HFFc6 (cell line): ENCODE results near the gene CLEC20A. TPM values are rescaled to one million over a fixed set of nuclear protein-coding genes. Genes with fewer than 3 reads are reported as not detected.

ENCODE experiments used
- DNase-seq: peaks from one replicate; pipeline ENCODE4 v3.0.0-alpha.2; 2018
- H3K27ac Mint-ChIP-seq: 2 replicates; pipeline ENCODE4 v1.8.0; 2020; ENCODE audit warnings: mild to moderate bottlenecking, mixed read lengths
- H3K27me3 Mint-ChIP-seq: 2 replicates; pipeline ENCODE4 v1.8.0; 2021; ENCODE audit warnings: mild to moderate bottlenecking, moderate library complexity, mixed read lengths; ENCODE audit not compliant: insufficient read depth
- H3K36me3 Mint-ChIP-seq: 2 replicates; pipeline ENCODE4 v1.8.0; 2021; ENCODE audit warnings: low read depth, mixed read lengths
- H3K4me1 Mint-ChIP-seq: 2 replicates; pipeline ENCODE4 v1.8.0; 2020; ENCODE audit warnings: low read depth, mixed read lengths
- H3K4me3 Mint-ChIP-seq: 2 replicates; pipeline ENCODE4 v1.8.0; 2020; ENCODE audit warnings: mild to moderate bottlenecking, moderate library complexity, mixed read lengths
- H3K9me3 Mint-ChIP-seq: 2 replicates; pipeline ENCODE4 v1.8.0; 2020; ENCODE audit warnings: mild to moderate bottlenecking, mixed read lengths
- total RNA-seq, 6 experiments: library from RNA; stranded (reverse); fragmentation: NEBNext Ultra II Directional; extraction: Animal tissue kit (Norgen Biotek cat#: 25700); gene quantifications; 2 replicates in 1 of 6; 3 replicates in 5 of 6; pipeline ENCODE4 v1.2.3, GENCODE V29; 2021
- TF ChIP-seq, protein P1 (sequence below): fragments of 200-600 bp; sonication (generic); IDR thresholded peaks from 2 replicates; pipeline ENCODE4 v1.5.0; 2021; ENCODE audit warnings: antibody characterized with exemption, mild to moderate bottlenecking

CLEC20A gene
- total RNA-seq, 6 experiments from 2014 or later = not detected

DNA sequence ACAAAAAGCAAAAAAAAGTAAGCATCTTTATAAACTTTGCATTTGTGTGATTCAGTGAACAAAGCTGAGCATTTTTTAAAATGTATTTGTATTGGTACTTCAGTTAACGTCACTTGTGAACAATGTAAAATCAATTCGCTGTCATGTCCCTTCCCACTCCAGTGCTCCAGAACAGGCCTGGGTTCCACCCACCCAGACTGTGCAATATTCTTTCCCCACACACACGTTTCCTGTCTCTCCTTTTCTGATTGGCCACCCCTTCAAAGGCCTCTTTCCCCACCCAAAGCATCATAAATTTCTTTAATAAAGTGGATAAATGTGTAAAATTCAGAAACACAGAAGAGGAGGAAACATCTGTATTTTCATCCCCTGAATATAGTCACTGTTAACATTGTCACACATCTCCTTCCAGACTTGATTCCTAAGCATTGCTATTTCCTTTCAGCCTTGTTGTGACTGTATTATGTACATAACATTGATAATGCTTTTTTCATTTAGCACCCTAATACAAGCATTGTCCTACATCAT lies 12.0 kb downstream of the CLEC20A start:
- H3K27ac Mint-ChIP-seq = no peak overlapping the region; the same call in 1 of the 2 replicates
- TF ChIP-seq, protein P1, sequence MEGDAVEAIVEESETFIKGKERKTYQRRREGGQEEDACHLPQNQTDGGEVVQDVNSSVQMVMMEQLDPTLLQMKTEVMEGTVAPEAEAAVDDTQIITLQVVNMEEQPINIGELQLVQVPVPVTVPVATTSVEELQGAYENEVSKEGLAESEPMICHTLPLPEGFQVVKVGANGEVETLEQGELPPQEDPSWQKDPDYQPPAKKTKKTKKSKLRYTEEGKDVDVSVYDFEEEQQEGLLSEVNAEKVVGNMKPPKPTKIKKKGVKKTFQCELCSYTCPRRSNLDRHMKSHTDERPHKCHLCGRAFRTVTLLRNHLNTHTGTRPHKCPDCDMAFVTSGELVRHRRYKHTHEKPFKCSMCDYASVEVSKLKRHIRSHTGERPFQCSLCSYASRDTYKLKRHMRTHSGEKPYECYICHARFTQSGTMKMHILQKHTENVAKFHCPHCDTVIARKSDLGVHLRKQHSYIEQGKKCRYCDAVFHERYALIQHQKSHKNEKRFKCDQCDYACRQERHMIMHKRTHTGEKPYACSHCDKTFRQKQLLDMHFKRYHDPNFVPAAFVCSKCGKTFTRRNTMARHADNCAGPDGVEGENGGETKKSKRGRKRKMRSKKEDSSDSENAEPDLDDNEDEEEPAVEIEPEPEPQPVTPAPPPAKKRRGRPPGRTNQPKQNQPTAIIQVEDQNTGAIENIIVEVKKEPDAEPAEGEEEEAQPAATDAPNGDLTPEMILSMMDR = no peak

DNA sequence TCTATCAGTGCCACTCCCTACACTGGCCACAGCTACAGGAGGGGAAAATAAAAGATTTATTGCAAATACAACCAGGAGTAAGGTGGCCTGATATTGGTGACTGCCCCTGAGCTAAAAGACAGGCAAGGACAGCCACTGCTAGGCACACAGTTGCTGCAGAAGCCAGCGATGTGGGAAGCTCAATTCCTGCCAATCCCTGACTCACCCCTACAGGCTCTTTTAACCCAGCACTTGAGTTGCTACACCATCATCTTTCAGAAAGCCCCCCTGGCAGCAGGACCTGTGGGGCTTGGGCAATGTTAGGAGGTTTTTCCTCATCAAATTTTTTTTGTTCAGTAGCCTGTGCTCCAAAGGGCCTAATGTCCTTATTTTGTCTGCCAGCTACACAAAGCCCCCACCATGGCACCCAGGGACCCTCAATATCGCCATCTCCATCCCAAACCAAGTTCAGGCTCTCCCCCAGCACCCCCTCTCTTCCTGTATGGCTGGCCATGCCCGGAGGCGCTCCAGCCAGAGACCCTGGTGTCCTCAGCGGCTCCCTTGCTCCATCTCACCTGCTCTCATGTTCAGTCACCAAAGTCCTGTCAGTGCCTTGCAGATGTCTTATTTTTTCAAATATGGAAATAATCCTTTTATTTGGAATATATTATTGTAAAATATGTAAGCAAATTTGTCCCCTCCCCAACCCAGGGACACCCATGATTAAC lies 13.4 kb downstream of the CLEC20A start:
- Mint-ChIP-seq H3K27ac (no peak overlapping the region), H3K9me3 (no peaks in the 10 kb centered on the region), H3K4me1 (peaks cover 6% of the 10 kb centered on the region; the same call in 1 of the 2 replicates), H3K4me3 (no peak overlapping the region), H3K27me3 (peaks cover 4% of the 10 kb centered on the region), H3K36me3 (no peaks in the 10 kb centered on the region)
- TF ChIP-seq, protein P1 = no peak
- DNase-seq = no peak

More for the DNA sequence above, 12.0 kb downstream of the CLEC20A start:
- DNase-seq = no peak
- Mint-ChIP-seq H3K27me3 (peaks cover 4% of the 10 kb centered on the region), H3K36me3 (no peaks in the 10 kb centered on the region), H3K9me3 (no peaks in the 10 kb centered on the region), H3K4me1 (peaks cover 6% of the 10 kb centered on the region; the same call in 1 of the 2 replicates), H3K4me3 (no peak overlapping the region)

DNA sequence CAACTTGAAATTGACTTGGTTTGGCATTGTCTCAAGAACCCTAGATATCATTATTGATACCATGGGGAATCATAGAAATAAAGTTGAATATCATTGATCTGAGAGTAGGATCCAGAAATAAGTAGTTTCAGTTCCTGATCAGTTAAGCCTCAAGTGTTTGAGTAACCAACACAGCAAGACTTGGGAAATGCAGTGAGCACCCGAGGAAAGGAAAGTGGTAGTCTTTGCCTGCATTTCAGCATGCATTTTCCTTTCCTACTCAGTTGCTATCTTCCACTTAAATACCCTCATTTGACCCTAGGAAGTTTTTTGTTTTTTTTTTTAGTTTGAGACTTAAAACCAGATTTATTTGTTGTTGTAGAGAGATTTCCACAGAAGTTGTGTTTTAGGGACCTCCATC lies 18.9 kb downstream of the CLEC20A start:
- H3K27ac Mint-ChIP-seq = no peak overlapping the region
- DNase-seq = no peak
- H3K9me3 Mint-ChIP-seq = no peaks in the 10 kb centered on the region
- TF ChIP-seq, protein P1 = no peak
- peaks cover under 1% of the 10 kb centered on the region; the same call in 1 of the 2 replicates for H3K27me3 Mint-ChIP-seq
- peaks cover 11% of the 10 kb centered on the region; the same call in 1 of the 2 replicates for H3K36me3 Mint-ChIP-seq
- no peak overlapping the region for H3K4me3 Mint-ChIP-seq
- no peaks in the 10 kb centered on the region for H3K4me1 Mint-ChIP-seq

DNA sequence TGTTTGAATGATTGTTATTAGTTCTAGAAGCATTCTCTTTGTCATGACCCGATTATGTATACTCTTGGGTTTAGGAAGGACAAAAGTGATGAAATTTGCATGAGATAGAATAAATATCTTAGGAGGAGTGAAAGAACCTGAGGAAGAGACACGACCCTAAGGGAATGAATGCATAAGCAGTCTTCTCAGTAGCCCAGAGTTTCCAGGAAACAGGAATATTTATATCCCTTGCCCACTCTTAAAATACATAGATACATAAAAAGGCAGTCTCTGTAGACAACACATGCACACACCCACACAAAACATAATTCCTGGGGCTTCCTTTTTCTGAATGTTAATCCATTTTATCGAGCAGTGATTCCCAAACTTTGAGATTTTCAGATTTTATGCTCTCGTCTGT lies 19.4 kb downstream of the CLEC20A start:
- peaks cover 2% of the 10 kb centered on the region; the same call in 1 of the 2 replicates for H3K27me3 Mint-ChIP-seq
- H3K4me1 Mint-ChIP-seq = no peaks in the 10 kb centered on the region
- no peak for DNase-seq
- no peaks in the 10 kb centered on the region for H3K9me3 Mint-ChIP-seq
- no peak overlapping the region for H3K27ac Mint-ChIP-seq
- H3K36me3 Mint-ChIP-seq = peaks cover 16% of the 10 kb centered on the region; the same call in 1 of the 2 replicates
- no peak overlapping the region for H3K4me3 Mint-ChIP-seq
- TF ChIP-seq, protein P1 = no peak

DNA sequence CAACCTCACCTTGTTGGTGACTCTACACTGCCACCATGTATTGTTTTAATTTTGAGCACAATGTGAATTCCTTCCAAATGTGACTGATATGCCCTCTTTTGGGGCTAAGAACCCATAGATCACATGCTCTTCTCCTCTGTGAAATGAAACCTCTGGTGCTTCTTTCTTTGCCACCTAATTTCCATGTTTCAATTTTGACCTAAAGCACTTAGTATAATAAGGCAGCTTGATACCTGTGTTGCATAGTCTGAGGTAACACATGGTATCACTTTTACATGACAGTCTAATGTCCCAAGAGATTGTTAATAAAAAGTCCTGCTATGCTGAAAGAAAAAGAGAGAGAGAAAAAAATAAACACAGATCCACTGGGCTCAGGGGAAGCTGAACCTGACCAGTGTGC lies 24.2 kb downstream of the CLEC20A start:
- Mint-ChIP-seq H3K27me3 (peaks cover 2% of the 10 kb centered on the region; the same call in 1 of the 2 replicates), H3K27ac (no peak overlapping the region), H3K4me3 (no peak overlapping the region), H3K9me3 (no peaks in the 10 kb centered on the region), H3K36me3 (peaks cover 22% of the 10 kb centered on the region), H3K4me1 (no peaks in the 10 kb centered on the region)
- DNase-seq = no peak
- TF ChIP-seq, protein P1 = no peak
